Renal pelvis (tissue), 4 donors: Measurements from ENCODE around the gene TOX2. TPM values are rescaled to one million over a fixed set of nuclear protein-coding genes. Genes with fewer than 3 reads are reported as not detected.

Experiments
- DNase-seq: peaks from one replicate; pipeline ENCODE4 v3.0.0-alpha.2; 2013
- polyA plus RNA-seq, 3 donors: library from polyadenylated mRNA; unstranded; fragments of 120-200 nt; gene quantifications; one replicate each; pipeline ENCODE4 v1.2.1, GENCODE V29; 2013; ENCODE audit not compliant: insufficient read length in 3 of 3

Gene TOX2
- polyA plus RNA-seq, 3 donors, result 3.6 to 5.1 (median 3.7) TPM

DNA sequence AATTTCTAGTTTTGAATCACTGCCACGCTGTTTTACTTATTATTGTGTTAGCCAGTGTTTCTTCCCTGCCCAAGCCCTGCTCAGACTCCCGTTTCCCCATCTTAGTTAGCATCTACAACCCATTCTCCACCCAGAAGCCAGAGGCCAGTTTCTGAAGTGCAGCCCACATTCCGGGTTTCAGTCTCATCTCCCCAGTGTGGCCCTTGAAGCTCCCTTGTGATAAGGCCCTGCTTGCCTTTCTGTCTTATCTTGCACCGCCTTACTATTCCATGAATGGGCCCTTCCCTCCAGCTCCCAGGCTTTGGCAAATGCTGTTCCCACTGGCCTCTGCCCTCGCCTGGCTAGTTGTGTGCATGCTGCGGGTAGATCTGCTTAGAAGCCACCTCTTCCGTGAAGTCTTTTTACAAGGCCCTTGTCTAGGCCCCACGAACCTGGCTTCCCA lies 41.1 kb downstream of the TOX2 start:
- DNase-seq, result no peak

DNA sequence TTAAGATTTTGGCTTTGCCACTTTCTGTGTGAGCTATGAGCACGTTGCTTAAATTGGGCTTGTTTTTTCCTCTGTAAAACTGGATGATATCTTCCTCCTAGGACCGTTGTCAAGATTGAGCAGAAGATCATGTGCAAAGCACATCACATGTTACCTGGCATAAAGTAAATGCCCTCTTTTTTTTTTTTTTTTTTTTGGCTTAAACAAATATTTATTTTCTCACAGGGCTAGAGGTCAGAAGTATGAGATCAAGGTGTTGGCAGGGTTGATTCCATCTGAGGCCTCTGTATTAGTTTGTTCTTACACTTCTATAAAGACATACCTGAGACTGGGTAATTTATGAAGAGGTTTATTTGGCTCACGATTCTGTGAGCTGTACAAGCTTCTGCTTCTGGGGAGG lies 42.7 kb downstream of the TOX2 start:
- DNase-seq, result no peak

DNA sequence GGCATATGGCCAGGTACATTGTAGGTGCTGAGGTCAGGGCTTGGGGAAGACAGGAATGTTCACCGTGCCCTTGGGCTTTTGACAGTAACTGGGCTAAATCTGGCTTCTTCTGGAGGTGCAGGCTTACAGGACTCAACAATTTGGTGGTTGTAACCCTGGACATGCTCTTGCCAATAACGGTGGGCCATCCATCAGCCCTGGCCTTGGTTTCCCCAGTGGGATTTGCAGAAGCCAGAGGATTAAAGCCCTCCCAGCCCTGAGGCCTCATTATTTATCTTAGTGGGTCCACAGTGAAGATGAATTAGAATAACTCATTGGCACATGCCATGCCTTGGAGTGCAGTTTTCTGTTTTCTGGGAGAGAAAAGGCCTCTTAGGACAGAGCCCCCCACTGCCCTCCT lies 44.0 kb downstream of the TOX2 start:
- DNase-seq, result no peak

DNA sequence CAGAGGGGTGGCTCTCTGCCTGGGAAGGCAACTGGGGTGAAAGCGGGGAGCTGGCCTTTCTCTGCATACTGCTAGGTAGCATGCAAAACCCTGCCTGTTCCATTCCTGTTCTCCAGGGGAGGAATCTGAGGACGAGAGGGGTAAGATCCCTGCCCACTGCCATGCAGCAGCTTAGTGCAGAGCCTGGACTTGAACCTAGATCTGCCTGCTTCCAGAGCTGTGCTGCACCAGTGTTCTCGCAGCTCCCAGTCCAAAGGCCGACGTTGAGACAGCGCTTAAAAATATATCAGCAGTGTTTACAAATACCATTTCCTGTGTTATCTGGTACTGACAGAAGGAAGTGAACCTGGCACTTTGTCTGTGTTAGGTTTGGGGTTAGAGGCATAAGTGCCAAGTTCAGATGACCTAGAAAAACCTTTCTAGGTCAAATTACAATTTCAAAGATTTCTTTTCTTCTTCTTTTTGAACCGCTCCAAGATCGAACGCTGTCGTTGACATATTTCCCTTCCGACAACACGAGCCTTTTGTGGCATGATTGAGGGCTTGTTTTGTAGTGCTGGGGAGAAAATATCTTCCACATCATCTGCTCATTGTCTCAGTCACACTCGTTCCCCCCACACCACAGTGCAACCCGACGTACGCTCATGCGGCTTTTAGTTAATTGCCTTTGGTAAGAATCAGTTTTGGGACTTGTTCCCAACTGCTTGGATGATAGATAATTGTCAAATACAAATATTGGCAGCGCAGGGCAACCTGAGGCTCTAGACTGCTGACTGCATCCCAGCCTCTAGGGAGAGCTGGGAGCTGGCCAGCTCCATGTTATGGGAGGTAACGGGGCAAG lies 44.6 kb downstream of the TOX2 start:
- DNase-seq, result no peak

DNA sequence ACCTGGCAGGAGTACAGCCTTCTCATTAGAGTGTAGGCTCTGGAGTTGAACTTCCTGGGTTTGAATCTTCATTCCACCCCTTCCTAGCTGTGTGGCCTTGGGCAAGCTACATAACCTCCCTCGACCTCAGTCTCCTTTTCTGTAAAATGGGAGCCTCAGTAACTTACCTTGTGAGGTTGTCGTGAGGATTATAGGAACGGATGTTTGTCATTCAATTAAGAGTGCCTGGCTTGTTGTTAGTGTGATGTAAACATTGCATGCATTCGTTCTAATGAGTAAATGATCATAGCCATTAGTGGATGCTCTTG lies 45.2 kb downstream of the TOX2 start:
- no peak for DNase-seq

DNA sequence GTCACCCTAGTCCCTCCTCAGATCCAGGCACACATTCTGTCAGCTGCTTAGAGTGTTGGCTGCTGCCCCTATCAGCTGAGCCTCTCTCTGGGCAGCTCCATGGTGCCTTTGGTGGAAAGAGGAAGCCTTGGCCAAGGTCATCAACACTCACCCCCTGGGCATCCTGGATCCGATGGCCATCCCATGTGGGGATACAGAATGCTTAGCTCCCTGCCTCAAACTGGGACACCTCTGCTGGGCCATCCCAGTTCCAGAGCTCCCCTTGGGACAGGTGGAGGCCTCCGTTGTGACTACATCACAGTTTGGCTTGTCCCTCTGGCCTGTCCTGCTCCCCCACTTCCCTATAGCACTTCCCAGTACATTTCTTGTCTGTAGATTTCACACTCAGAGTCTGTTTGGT lies 45.6 kb downstream of the TOX2 start:
- no peak for DNase-seq

DNA sequence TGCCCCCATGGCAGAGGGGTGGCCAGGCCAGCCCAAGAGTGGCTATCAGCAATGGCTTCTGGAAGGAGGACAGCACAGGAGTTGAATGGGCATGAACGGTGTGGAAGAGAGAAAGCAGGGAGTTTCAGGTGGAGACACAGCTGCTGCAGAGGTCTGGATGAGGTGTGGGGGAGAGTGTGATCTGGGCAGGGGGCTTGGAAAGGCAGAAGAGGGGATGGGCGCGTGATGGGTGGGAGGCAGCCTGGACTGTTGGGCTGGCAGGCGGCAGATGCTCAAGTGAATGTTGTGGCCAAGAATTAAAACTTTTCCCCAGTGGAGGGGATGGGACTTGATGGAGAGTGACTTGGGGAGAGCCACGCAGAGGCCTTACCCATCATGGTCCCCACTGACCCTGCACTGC lies 46.5 kb downstream of the TOX2 start:
- DNase-seq, result no peak

DNA sequence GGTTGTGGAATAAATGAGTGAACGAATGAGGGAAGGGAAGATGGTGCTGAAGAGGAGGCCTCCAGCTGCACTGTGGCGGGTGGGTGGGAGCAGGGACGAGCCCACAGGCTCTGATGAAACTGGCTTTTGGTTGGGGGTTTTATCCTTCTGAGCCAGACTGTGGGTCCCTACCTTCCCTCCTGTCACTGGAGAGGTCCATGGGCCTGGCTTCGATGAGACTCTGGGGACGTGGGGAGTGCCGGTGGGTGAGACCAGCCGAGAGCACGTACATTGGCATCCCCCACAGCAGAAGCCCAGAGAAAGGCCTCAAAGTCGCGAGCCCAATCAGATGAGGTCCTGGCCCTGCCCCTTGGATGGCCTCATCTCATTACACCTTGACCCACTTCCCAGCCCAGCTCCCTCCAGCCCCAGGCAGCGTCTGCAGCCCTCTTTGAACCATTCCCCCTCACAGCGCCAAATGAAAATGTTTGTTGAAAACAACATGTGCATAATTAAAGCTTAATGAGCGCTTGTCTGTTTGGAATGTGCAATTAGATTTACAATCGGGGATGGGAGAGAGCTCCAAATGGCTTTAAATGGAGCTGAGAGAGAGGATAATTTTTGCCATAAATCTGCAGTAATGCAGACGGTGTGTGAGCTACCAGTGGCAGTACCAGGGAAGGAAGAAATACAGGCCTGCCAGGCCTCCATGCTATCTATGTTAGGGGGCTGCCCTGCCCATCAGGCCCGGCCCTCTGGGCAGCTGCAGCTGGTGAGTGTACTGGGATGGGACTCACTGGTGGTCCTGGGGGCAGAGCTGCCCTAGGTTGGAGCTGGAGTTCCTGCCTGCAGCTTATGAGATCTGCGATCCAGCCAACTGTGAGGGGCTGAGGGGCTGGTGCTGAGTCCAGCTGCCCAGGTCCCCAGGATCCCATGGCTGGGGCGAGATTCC lies 47.2 kb downstream of the TOX2 start:
- no peak for DNase-seq

DNA sequence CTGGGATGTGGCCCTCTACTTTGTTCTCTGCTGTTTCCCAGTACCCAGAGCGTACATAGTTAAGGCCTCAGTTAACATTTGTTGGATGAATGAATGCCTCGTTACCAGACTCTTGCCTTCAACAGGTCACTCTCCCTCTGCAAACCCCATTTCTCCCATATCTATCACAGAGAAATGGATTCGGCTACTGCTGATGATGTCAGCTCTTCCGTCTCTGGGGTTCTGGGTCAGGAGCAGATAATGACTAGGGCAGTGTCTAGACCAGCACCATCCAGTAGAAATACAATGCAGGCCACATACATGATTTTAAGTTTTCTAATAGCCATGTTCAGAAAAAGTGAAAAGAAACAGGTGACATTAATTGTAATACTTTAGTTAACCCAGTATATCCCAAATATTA lies 47.9 kb downstream of the TOX2 start:
- no peak for DNase-seq

DNA sequence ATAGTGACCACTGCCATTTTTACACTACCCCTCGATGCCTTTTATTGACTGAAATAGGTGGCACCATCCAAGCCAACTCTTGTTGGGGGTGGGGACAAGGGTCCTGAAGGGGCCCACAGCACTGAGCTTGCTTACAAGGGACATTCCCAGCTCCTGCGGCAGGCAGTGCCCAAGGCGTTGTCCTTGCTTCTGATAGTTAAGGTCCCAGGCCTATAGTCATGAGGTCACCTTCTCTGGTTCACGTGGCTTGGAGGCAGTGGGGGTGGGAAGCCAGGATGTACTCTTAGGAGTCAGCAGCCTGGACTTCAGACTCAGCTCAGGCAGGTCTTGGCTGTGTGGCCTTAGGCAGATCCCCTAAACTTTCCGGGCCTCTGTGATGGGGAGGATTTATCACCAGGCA lies 48.6 kb downstream of the TOX2 start:
- no peak for DNase-seq

DNA sequence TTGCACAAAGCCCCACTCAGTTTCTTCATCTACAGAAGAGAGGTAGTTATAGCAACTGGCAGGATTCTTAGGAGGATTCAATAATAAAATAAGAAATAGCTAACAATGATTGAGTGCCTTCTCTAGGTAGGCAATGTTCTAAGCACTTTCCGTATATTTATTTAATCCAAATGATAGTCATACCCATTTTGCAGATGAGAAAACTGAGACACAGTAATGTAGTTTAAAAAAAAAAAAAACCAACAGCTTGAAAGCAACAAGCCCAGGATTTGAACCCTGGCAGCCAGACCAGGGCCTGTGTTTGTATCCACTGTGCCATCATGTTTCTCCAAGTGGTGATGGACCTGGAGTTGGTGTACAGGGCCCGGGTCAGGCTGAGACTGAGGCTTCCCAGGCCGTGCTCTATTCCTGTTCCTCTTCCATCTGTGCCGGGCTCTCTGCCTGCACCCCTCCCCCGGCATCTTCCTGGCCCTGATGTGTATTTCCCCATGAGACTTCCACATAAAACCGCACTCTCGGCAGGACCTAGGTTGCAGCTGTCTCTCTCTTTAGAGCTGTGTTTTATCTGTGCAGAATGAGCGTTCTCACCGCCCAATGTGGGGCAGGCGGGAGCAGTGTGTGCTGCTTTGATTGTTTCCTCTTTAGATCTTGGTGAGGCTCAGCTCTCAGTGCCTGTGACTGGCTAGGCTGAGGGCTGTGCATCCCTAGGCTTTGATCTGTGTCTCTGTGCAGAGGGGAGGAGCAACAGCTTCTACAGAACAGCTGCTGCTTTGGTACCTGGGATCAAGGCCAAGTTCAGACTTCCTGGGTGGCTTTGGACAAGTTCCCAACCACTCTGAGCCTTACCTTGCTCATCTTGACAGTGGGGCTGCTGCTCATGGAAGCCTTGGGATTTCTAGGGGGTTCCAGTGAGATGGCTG lies 49.5 kb downstream of the TOX2 start:
- no peak for DNase-seq

DNA sequence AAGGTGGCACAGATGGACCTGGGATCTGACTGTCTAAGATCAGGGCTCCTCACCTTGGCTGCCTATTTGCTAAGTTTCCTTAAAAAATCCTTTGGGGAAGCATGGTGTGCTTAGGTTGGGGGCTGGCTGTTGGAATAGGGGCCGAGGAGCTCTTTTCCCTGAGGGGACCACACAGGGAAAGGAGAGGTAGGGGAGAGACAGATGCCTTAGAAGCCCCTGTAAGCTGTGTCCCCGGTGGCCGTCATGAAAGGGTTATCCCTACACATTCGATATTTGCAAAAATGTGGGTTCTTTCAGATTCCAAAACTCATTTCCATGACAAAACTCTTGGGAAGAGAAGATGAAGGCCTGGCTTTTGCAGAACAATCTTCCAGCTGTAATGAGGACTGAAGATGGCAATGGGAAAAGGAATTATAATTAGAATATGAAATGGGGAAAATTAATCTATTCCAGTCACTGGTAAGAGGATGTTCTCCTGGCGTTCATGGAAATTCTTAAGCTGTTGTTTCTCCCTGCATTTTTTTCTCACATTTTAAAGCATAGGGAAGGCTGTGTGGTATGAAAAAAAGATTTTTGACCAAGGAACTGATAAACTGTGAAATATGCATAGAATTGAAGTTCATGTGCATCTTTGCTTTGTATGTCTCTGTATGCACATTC lies 53.8 kb downstream of the TOX2 start:
- no peak for DNase-seq

DNA sequence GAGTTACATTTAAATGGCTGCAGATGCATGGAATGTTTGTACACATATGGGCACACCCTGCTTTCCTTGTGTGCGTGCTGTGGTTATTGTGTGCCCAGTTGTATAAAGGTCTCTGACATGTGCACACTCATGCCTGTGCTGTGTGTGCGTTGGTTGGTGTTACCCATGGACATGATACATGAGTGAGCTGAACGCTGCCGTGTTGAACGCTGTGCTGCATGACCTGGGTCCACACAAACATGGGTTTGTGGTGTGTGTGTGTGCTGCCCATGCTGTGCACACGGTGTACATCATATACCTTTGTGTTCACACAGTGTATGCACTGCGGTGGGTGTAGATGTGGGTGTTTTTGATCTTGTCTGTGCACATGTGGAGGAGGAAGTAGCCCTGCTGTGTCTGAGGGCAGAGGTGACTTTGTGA lies 54.4 kb downstream of the TOX2 start:
- DNase-seq, result no peak

DNA sequence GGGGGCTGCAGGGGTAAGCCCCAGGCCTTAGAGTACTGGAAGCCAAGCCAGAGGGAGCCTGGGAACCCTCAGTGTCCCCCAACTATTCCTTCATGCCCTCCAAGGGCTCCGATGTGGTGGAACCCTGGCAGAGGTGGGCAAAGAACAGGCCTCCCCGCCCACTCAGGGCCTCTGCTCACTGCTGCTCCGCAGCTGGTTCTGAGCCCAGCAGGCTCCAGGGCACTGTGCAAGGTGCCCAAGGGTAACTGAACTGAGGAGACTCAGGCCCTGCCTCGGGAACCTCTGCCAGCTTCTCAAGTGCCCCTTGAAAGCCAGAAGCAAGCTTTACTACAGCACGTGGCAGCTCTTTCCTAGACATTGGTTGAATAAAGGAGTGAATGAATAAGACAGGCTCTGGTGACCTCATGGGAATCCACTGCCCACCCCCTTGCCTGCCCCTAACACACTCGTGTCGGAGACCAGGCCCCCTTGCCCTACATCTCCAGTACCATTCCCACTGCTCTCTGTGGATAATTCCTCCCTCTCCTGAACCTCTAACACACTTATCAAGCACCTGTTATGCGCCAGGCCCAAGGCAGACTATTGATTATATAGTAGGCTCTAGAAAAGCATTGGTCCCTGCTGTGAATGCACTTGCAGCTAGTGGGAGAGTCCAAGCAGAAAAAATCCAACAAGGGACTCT lies 55.0 kb downstream of the TOX2 start:
- DNase-seq, result no peak

DNA sequence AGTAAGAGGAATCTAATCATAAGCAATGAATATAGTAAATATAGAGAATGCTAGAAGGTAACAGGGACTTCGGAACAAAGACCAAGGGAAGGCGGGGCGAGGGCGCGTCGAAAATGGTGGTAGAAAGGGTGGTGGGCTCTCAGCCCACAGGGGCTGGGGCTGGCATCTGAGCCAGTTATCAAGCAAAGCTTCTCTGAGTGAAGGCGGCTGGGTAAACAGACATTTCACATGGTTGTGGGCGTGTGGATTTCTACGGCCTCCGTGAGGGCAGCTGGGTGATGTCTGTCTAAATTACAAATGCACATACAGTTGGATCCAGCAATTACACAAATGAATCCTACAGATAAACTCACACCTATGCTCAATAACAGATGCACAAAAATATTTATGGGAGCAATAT lies 56.6 kb downstream of the TOX2 start:
- no peak for DNase-seq

DNA sequence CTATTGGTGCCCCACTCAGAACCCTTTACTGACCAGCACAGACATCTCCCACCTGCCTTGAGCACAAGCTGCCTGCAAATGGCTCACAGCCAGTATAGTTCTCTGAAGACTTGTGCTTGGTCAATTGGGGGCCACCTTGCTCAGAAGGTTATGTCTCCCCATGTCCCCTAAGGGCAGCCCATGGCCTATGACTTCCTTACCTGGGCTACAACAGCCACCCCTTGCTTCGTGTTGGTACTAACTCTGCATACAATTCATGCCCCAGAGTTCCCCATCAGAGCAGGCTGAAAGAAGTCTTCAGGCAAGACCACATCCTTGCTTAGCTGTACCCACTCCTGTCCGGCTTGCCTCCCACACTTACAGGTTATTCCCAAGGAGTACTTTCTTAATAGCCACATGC lies 57.4 kb downstream of the TOX2 start:
- DNase-seq, result no peak

DNA sequence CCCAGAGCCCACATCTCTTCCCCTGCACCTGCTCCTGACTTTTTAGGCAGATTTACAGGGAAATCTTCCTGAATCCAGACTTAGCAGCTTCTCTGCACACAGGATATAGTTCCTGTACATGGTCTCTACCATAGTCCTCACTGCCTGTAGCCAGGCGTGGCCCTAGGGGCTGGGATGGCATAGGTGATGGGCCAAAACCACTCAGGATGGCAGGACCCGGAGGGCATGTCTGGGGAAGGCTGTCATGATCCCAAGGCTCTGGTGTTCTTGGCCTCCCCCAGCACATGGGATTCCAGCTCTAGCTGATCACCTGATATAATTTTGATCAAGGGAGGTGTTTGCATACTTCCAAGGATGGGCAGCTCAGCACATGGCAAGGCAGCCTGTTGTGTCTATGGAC lies 58.0 kb downstream of the TOX2 start:
- no peak for DNase-seq

DNA sequence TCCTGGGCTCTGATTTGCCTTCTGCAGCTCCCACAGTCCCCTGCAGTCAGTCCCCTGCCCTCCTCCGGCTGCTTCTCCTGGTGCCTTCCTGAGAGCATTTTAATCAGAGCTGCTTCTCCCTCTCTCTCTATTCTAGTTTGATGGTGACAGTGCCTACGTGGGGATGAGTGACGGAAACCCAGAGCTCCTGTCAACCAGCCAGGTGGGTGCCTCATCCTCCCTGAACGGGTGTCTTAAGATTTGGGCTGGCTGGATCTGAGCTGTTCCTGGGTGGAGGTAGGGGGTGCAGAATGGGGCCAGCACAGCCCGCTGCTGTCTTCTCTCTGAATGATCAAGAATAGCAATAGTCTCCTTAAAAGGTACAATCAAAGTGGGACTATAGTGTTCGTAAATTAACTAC lies 58.6 kb downstream of the TOX2 start:
- DNase-seq, result no peak

DNA sequence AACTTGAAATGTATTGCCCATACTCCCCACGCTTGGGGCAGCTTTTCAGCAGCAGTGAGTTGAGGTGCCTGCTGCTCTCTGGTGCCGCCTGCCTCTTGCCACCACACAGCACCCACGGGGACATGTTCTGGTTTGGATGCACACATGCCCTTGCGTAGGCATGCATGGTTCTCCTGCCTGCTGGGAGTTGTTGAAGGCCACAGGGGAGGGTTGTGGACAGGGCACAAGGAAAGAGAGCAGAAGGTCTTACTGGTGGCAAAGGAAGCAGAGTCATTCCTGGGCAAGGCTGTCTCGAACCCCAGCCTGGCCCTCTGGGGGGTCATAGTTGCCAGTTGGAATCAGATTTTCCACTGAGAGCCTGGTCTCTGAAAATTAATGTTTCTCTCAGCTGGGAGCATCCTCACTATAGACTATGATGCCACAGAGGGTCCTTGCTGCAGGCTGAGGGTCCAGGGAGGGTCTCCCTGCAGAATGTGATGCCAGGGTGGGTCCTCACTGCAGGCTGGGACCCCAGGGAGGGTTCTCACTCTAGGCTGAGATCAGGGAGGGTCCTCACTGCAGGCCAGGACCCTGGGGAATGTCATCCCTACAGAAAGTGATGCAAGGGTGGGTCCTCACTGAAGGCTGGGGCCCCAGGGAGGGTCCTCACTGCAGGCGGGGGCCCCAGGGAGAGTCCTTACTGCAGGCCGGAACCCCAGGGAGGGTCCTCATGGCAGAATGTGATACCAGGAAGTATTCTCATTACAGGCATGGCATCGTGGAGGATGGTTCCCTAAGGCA lies 59.2 kb downstream of the TOX2 start:
- no peak for DNase-seq

DNA sequence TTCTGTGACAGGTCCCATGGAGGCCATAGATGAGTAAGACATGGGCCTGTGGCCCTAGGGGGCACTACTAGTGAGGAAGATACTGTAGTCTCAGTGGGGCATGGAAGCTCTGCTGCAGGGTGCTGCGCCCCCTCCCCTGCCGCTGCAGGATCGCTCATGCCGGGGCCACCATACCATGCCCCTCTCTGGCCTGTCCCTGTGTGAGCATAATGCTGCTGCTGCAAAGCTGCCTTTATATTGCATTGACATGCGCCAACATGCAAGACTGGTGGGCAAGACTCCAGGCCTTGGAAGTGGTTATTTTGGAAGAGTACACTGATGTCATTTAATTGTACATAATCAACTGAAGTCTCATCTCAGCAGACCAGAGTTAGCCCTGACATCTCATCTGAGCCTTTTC lies 60.0 kb downstream of the TOX2 start:
- DNase-seq, result no peak
